HCT116 (cell line): ENCODE data around the gene NAA16. TPM values are rescaled to one million over a fixed set of nuclear protein-coding genes. Genes with fewer than 3 reads are reported as not detected.
A peak's percentile ranks its signal among the peaks of the same experiment; 100 is the strongest.

ENCODE experiments used
- ATAC-seq: fragments of 200-7000 bp; cut with Tn5 transposase; 2 replicates; pipeline ENCODE4 v1.9.1; 2020; ENCODE audit warnings: mild to moderate bottlenecking, moderate library complexity
- BruUV-seq: library from RNA; stranded (reverse); fragments of 400-500 nt; replicated peaks from 2 replicates; lab custom pipeline; 2021; lab: Mats Ljungman, UMichigan
- CTCF ChIA-PET: fragments of 300-600 bp; sonication (Branson Sonifier 250); formaldehyde crosslinking; loops from one replicate; lab custom pipeline; 2021; ENCODE audit warnings: antibody characterized with exemption; lab: Charles Lee
- POLR2A ChIA-PET: fragments of 300-600, 350-600 bp; sonication (Branson Sonifier 250); formaldehyde crosslinking; loops from one replicate; lab custom pipeline; 2021; ENCODE audit warnings: antibody characterized with exemption; lab: Charles Lee
- RAD21 ChIA-PET, 2 experiments: fragments of 300-600 bp; sonication (Branson Sonifier 250); formaldehyde crosslinking; loops; one replicate each; lab custom pipeline; 2023; ENCODE audit warnings: low total read pairs in 2 of 2; ENCODE audit not compliant: uncharacterized antibody in 2 of 2, unreplicated experiment in 2 of 2, low non-redundant PET in 1 of 2; lab: Charles Lee
- DNase-seq: peaks from one replicate; pipeline ENCODE4 v3.0.0-alpha.2; 2010; ENCODE audit warnings: low read depth, low spot score
- H2AFZ ChIP-seq: fragments of 200-600 bp; shearing (Covaris generic), sonication (generic); 2 replicates; pipeline ENCODE4 v1.6.1; 2017; ENCODE audit warnings: low read depth, mixed run types, mixed read lengths, antibody characterized with exemption, low read length; ENCODE audit not compliant: poor library complexity, severe bottlenecking
- H3K27ac ChIP-seq: 2 replicates; pipeline ENCODE4 v1.5.1; 2012; ENCODE audit warnings: low read depth, low read length
- H3K27me3 ChIP-seq: fragments of 200-600 bp; sonication (generic); 2 replicates; pipeline ENCODE4 v1.6.1; 2016; ENCODE audit warnings: mixed run types, low read length, mixed read lengths; ENCODE audit not compliant: insufficient read depth
- H3K36me3 ChIP-seq, 2 experiments: fragments of 200-500 bp in 1 of 2; fragments of 200-600 bp in 1 of 2; sonication (Bioruptor generic) in 1 of 2; sonication (generic) in 1 of 2; 2 replicates each; pipeline versions ENCODE4 v1.5.1 to v1.6.1; 2014 to 2016; ENCODE audit warnings: low read length in 2 of 2, inconsistent platforms in 1 of 2, mixed read lengths in 1 of 2, mixed run types in 1 of 2; ENCODE audit not compliant: insufficient read depth in 2 of 2, control insufficient read depth in 1 of 2
- H3K4me1 ChIP-seq, 2 experiments: fragments of 200-600 bp in 1 of 2; sonication (generic) in 1 of 2; 2 replicates each; pipeline versions ENCODE4 v1.5.1 to v1.6.1; 2012 to 2017; ENCODE audit warnings: low read length in 2 of 2, inconsistent platforms in 1 of 2, mild to moderate bottlenecking in 1 of 2, mixed read lengths in 1 of 2, mixed run types in 1 of 2, moderate library complexity in 1 of 2; ENCODE audit not compliant: insufficient read depth in 2 of 2, control insufficient read depth in 1 of 2
- H3K4me2 ChIP-seq: fragments of 200-600 bp; sonication (generic); 2 replicates; pipeline ENCODE4 v1.6.1; 2017; ENCODE audit warnings: mixed run types, low read length, mixed read lengths
- H3K4me3 ChIP-seq, 2 experiments: fragments of 200-600 bp in 1 of 2; sonication (generic) in 1 of 2; replicated peaks in 1 of 2; 2 replicates each; pipeline ENCODE4 v1.5.1; 2011 to 2016; ENCODE audit warnings: low read length in 2 of 2, control low read depth in 1 of 2, low read depth in 1 of 2, mild to moderate bottlenecking in 1 of 2, mixed read lengths in 1 of 2, mixed run types in 1 of 2
- H3K79me2 ChIP-seq: fragments of 200-600 bp; sonication (generic); 2 replicates; pipeline ENCODE4 v1.6.1; 2017; ENCODE audit warnings: mild to moderate bottlenecking, mixed run types, low read length, moderate library complexity, mixed read lengths; ENCODE audit not compliant: insufficient read depth
- H3K9ac ChIP-seq: fragments of 200-600 bp; sonication (generic); 2 replicates; pipeline ENCODE4 v1.6.1; 2016; ENCODE audit warnings: low read length, mixed read lengths
- H3K9me2 ChIP-seq: fragments of 200-600 bp; sonication (generic), shearing (Covaris generic); 2 replicates; pipeline ENCODE4 v1.6.1; 2017; ENCODE audit warnings: mixed run types, mild to moderate bottlenecking, moderate library complexity; ENCODE audit not compliant: insufficient read depth
- H3K9me3 ChIP-seq, 2 experiments: fragments of 200-500 bp in 1 of 2; fragments of 200-600 bp in 1 of 2; sonication (Bioruptor generic) in 1 of 2; sonication (generic) in 1 of 2; 2 replicates each; pipeline ENCODE4 v1.6.1; 2014 to 2017; ENCODE audit warnings: low read length in 2 of 2, mixed read lengths in 2 of 2, inconsistent platforms in 1 of 2, low read depth in 1 of 2, mild to moderate bottlenecking in 1 of 2, mixed run types in 1 of 2, moderate library complexity in 1 of 2; ENCODE audit not compliant: control insufficient read depth in 1 of 2, insufficient read depth in 1 of 2
- H4K20me1 ChIP-seq: fragments of 200-600 bp; sonication (generic), shearing (Covaris generic); 2 replicates; pipeline ENCODE4 v1.6.1; 2017; ENCODE audit warnings: mixed run types, mild to moderate bottlenecking, moderate library complexity; ENCODE audit not compliant: insufficient read depth
- CBX3 ChIP-seq: IDR thresholded peaks from 2 replicates; pipeline ENCODE4 v1.6.1; 2012; ENCODE audit warnings: low read depth
- CEBPB ChIP-seq: IDR thresholded peaks from 2 replicates; pipeline ENCODE4 v1.6.1; 2012; ENCODE audit warnings: low read depth
- CTCF ChIP-seq, 3 experiments: fragments of 200-600 bp in 1 of 3; sonication (generic) in 1 of 3; IDR thresholded peaks in 2 of 3; conservative IDR thresholded peaks in 1 of 3; 2 replicates each; pipeline ENCODE4 v1.5.1; 2012 to 2017; ENCODE audit warnings: low read depth in 2 of 3, low read length in 2 of 3, antibody characterized with exemption in 1 of 3, borderline replicate concordance in 1 of 3, control low read depth in 1 of 3, mild to moderate bottlenecking in 1 of 3, mixed read lengths in 1 of 3, mixed run types in 1 of 3, moderate library complexity in 1 of 3; ENCODE audit not compliant: insufficient read depth in 1 of 3
- EGR1 ChIP-seq: IDR thresholded peaks from 2 replicates; pipeline ENCODE4 v1.6.1; 2012; ENCODE audit warnings: low read depth
- ELF1 ChIP-seq: IDR thresholded peaks from 2 replicates; pipeline ENCODE4 v1.6.1; 2012; ENCODE audit warnings: low read depth, borderline replicate concordance
- EZH2 ChIP-seq: fragments of 200-600 bp; sonication (generic); IDR thresholded peaks from 2 replicates; pipeline ENCODE4 v1.6.1; 2017; ENCODE audit warnings: antibody characterized with exemption, mixed run types
- EZH2phosphoT487 ChIP-seq: fragments of 200-600 bp; IDR thresholded peaks from 2 replicates; pipeline ENCODE4 v1.6.1; 2018; ENCODE audit warnings: antibody characterized with exemption, borderline replicate concordance
- FOSL1 ChIP-seq: IDR thresholded peaks from 2 replicates; pipeline ENCODE4 v1.6.1; 2012; ENCODE audit warnings: low read depth
- JUND ChIP-seq: IDR thresholded peaks from 2 replicates; pipeline ENCODE4 v1.6.1; 2012
- MAX ChIP-seq: IDR thresholded peaks from 2 replicates; pipeline ENCODE4 v1.6.1; 2012
- POLR2A ChIP-seq: IDR thresholded peaks from 2 replicates; pipeline ENCODE4 v1.7.0; 2011; ENCODE audit warnings: borderline replicate concordance; ENCODE audit not compliant: insufficient read depth, insufficient read length; ENCODE audit errors: extremely low read depth
- POLR2AphosphoS5 ChIP-seq: IDR thresholded peaks from 2 replicates; pipeline ENCODE4 v1.6.1; 2011; ENCODE audit warnings: mild to moderate bottlenecking, low read depth, low read length, moderate library complexity
- REST ChIP-seq: IDR thresholded peaks from 2 replicates; pipeline ENCODE4 v1.6.1; 2012; ENCODE audit warnings: low read depth
- SIN3A ChIP-seq: IDR thresholded peaks from 2 replicates; pipeline ENCODE4 v1.6.1; 2012; ENCODE audit warnings: low read depth
- SP1 ChIP-seq: IDR thresholded peaks from 2 replicates; pipeline ENCODE4 v1.6.1; 2012; ENCODE audit warnings: low read depth
- SRF ChIP-seq: IDR thresholded peaks from 2 replicates; pipeline ENCODE4 v1.6.1; 2012; ENCODE audit warnings: low read depth
- TCF7L2 ChIP-seq: IDR thresholded peaks from 2 replicates; pipeline ENCODE4 v1.7.0; 2011; ENCODE audit warnings: borderline replicate concordance, inconsistent platforms; ENCODE audit not compliant: insufficient read depth, insufficient read length; ENCODE audit errors: extremely low read depth
- ZBTB33 ChIP-seq: IDR thresholded peaks from 2 replicates; pipeline ENCODE4 v1.6.1; 2011; ENCODE audit warnings: mild to moderate bottlenecking, low read length, moderate library complexity; ENCODE audit not compliant: insufficient replicate concordance; ENCODE audit errors: extremely low read depth
- ZFX ChIP-seq: fragments of 450-650 bp; IDR thresholded peaks from 2 replicates; pipeline ENCODE4 v1.6.1; 2017
- intact Hi-C: fragments of 100-400 bp; cut with micrococcal nuclease; formaldehyde crosslinking; loops from 2 replicates; pipeline ENCODE4 v1.10.0; 2022
- total RNA-seq: library from RNA; stranded (reverse); gene quantifications from one replicate; pipeline ENCODE4 v1.2.1, GENCODE V29; 2021; ENCODE audit not compliant: unreplicated experiment

The NAA16 gene
- total RNA-seq, 1 experiment from 2014 or later = 19.1 TPM

- POLR2A ChIA-PET = no interaction called here
- Histone ChIP-seq H4K20me1 (no peaks in the 10 kb centered on the region), H2AFZ (peak overlapping the region; percentile 27), H3K9me3 (no peaks in the 10 kb centered on the region), H3K9ac (no peak overlapping the region), H3K27me3 (no peaks in the 10 kb centered on the region), H3K27ac (no peak overlapping the region), H3K9me2 (no peaks in the 10 kb centered on the region), H3K4me1 (peaks cover 0 to 5% of the 10 kb centered on the region in 2 experiments; a peak in 1 of 4 replicates), H3K79me2 (no peaks in the 10 kb centered on the region), H3K4me2 (no peak overlapping the region), H3K36me3 (no peaks in the 10 kb centered on the region), H3K4me3 (no peak overlapping the region)
- no peak for ATAC-seq
- intact Hi-C loops = no loop called here
- BruUV-seq = no TSS peak
- RAD21 ChIA-PET = no interaction called here
- no peak for TF ChIP-seq ELF1
- TF ChIP-seq TCF7L2 = no peak
- TF ChIP-seq ZFX = no peak
- TF ChIP-seq EZH2phosphoT487 = no peak
- no peak for TF ChIP-seq POLR2AphosphoS5
- no peak for TF ChIP-seq EGR1
- no peak for TF ChIP-seq SIN3A
- no peak for TF ChIP-seq MAX
- TF ChIP-seq CEBPB = no peak
- no peak for TF ChIP-seq CTCF (IDR thresholded peaks at IDR 0.05 in 2 of 3, conservative IDR thresholded peaks at IDR 0.05 in 1 of 3; ENCODE audit: borderline replicate concordance in 1 of 3, insufficient read depth in 1 of 3, low read depth in 2 of 3, low read length in 2 of 3)
- TF ChIP-seq JUND = no peak
- TF ChIP-seq CBX3 = no peak
- TF ChIP-seq SRF = no peak
- TF ChIP-seq FOSL1 = no peak
- no peak for TF ChIP-seq EZH2
- TF ChIP-seq ZBTB33 = no peak
- TF ChIP-seq SP1 = no peak
- no peak for TF ChIP-seq POLR2A
- TF ChIP-seq REST = no peak
- no peak for DNase-seq
- CTCF ChIA-PET = no interaction called here
These were observed 97.1 kb downstream of the NAA16 start for GRCh38 chr13:41408121-41408520.
